Fibroblast of villous mesenchyme (primary cell): ENCODE results near the gene EPHA7. TPM values are rescaled to one million over a fixed set of nuclear protein-coding genes. Genes with fewer than 3 reads are reported as not detected.

Source experiments
- DNase-seq: peaks from one replicate; pipeline ENCODE4 v3.0.0-alpha.2; 2010; ENCODE audit warnings: low read depth
- H3K4me3 ChIP-seq: 2 replicates; pipeline ENCODE4 v1.5.1; 2011; ENCODE audit warnings: low read depth, mild to moderate bottlenecking, low read length
- CTCF ChIP-seq: IDR thresholded peaks from 2 replicates; pipeline ENCODE4 v1.5.1; 2012; ENCODE audit warnings: low read depth, mild to moderate bottlenecking, low read length; ENCODE audit not compliant: insufficient read depth
- total RNA-seq: library from RNA; depleted of rRNA; stranded (reverse); fragments of >200 nt; gene quantifications from 2 replicates; pipeline ENCODE4 v1.2.3, GENCODE V29; 2012

EPHA7 gene
- total RNA-seq, 1 donor = 0.43 TPM

- TF ChIP-seq CTCF = no peak
- no peak for DNase-seq
- H3K4me3 ChIP-seq = no peak overlapping the region
Measured at GRCh38 chr6:93398723-93399122, 20.6 kb downstream of the EPHA7 start.

- no peak for TF ChIP-seq CTCF
- H3K4me3 ChIP-seq = no peak overlapping the region
- DNase-seq = no peak
Measured at GRCh38 chr6:93394471-93394870, 24.9 kb downstream of the EPHA7 start.

- DNase-seq = no peak
- TF ChIP-seq CTCF = no peak
Measured at GRCh38 chr6:93393554-93394074, 25.7 kb downstream of the EPHA7 start.

GRCh38 chr6:93392797-93393196, 26.6 kb downstream of the EPHA7 start:
- TF ChIP-seq CTCF = no peak
- DNase-seq = no peak
- H3K4me3 ChIP-seq = no peak overlapping the region

More at GRCh38 chr6:93393554-93394074, 25.7 kb downstream of the EPHA7 start:
- no peak overlapping the region for H3K4me3 ChIP-seq

GRCh38 chr6:93391965-93392364, 27.4 kb downstream of the EPHA7 start:
- no peak overlapping the region for H3K4me3 ChIP-seq
- no peak for DNase-seq
- TF ChIP-seq CTCF = no peak

GRCh38 chr6:93389192-93389591, 30.2 kb downstream of the EPHA7 start:
- no peak for TF ChIP-seq CTCF
- DNase-seq = no peak
- H3K4me3 ChIP-seq = no peak overlapping the region

GRCh38 chr6:93388070-93388469, 31.3 kb downstream of the EPHA7 start:
- H3K4me3 ChIP-seq = no peak overlapping the region
- DNase-seq = no peak
- TF ChIP-seq CTCF = no peak
